Myocyte (in vitro differentiated cells): ENCODE results near the gene ADGRD2. TPM values are rescaled to one million over a fixed set of nuclear protein-coding genes. Genes with fewer than 3 reads are reported as not detected.
A peak's percentile ranks its signal among the peaks of the same experiment; 100 is the strongest.

Experiments
- DNase-seq: peaks from one replicate; pipeline ENCODE4 v3.0.0-alpha.2; 2012; ENCODE audit warnings: low read depth
- total RNA-seq: library from RNA; depleted of rRNA; stranded (reverse); fragments of >200 nt; gene quantifications from 2 replicates; pipeline ENCODE4 v1.2.3, GENCODE V29; 2014

ADGRD2 gene
- total RNA-seq, 1 donor from 2014 or later = not detected

GRCh38 chr9:124436320-124436719 lies 13.9 kb upstream of the ADGRD2 start:
- DNase-seq = no peak

- DNase-seq = no peak
Measured at GRCh38 chr9:124437086-124437485, 13.2 kb upstream of the ADGRD2 start.

GRCh38 chr9:124438091-124438490 lies 12.2 kb upstream of the ADGRD2 start:
- DNase-seq = no peak

GRCh38 chr9:124439086-124439485 lies 11.2 kb upstream of the ADGRD2 start:
- no peak for DNase-seq

- no peak for DNase-seq
Measured at GRCh38 chr9:124439686-124440243, 10.5 kb upstream of the ADGRD2 start.

GRCh38 chr9:124440786-124441185 lies 9.5 kb upstream of the ADGRD2 start:
- DNase-seq = no peak

GRCh38 chr9:124441291-124441690 lies 9.0 kb upstream of the ADGRD2 start:
- DNase-seq = no peak

GRCh38 chr9:124442379-124442778 lies 7.9 kb upstream of the ADGRD2 start:
- DNase-seq = no peak

- DNase-seq = no peak
Measured at GRCh38 chr9:124442826-124443225, 7.4 kb upstream of the ADGRD2 start.

- no peak for DNase-seq
Measured at GRCh38 chr9:124443625-124444024, 6.6 kb upstream of the ADGRD2 start.

GRCh38 chr9:124444166-124444565 lies 6.1 kb upstream of the ADGRD2 start:
- no peak for DNase-seq

- DNase-seq = no peak
Measured at GRCh38 chr9:124447297-124447661, 3.0 kb upstream of the ADGRD2 start.

GRCh38 chr9:124448019-124448418 lies 2.2 kb upstream of the ADGRD2 start:
- DNase-seq = no peak

GRCh38 chr9:124449381-124450151 lies 685 bp upstream of the ADGRD2 start:
- no peak for DNase-seq

GRCh38 chr9:124450931-124451661 lies 845 bp downstream of the ADGRD2 start:
- no peak for DNase-seq

GRCh38 chr9:124452326-124452725 lies 2.1 kb downstream of the ADGRD2 start:
- no peak for DNase-seq

- no peak for DNase-seq
Measured at GRCh38 chr9:124452841-124453585, 2.8 kb downstream of the ADGRD2 start.

GRCh38 chr9:124453586-124454191 lies 3.4 kb downstream of the ADGRD2 start:
- DNase-seq = no peak

GRCh38 chr9:124454296-124454695 lies 4.0 kb downstream of the ADGRD2 start:
- no peak for DNase-seq

GRCh38 chr9:124454791-124455443 lies 4.7 kb downstream of the ADGRD2 start:
- DNase-seq = peak; percentile 55

GRCh38 chr9:124455820-124456219 lies 5.6 kb downstream of the ADGRD2 start:
- DNase-seq = no peak
